HTERT RPE-1 (cell line): ENCODE results near the gene PRKAB2.
"Not testable (repeated sequence)": the region's sequence is repeated elsewhere in the genome, so short reads cannot be mapped to it uniquely, and the experiment has no call there.

Experiments
- in situ Hi-C: fragments of 300-500 bp; cut with MboI; formaldehyde crosslinking; loops from 4 replicates; pipeline ENCODE4 v1.14.3; 2020; ENCODE audit warnings: low sequenced_read_pairs

PRKAB2 gene

GRCh38 chr1:147172168-147173016 lies at the start of gene PRKAB2:
Gene PRKAB2, minus strand, starts transcription at chr1:147172470. Its CDS starts 326 bp downstream, at chr1:147172144.
- in situ Hi-C loops = no loop called here

- in situ Hi-C loops = no loop called here
Measured at GRCh38 chr1:147218606-147219005, 46.3 kb upstream of the PRKAB2 start.

- in situ Hi-C loops = no loop called here
Measured at GRCh38 chr1:147217141-147217540, 44.9 kb upstream of the PRKAB2 start.

- in situ Hi-C loops = no loop called here
Measured at GRCh38 chr1:147216124-147216523, 43.9 kb upstream of the PRKAB2 start.

GRCh38 chr1:147215540-147215916 lies 43.3 kb upstream of the PRKAB2 start:
- in situ Hi-C loops = no loop called here

GRCh38 chr1:147214842-147215539 lies 42.7 kb upstream of the PRKAB2 start:
- in situ Hi-C loops = no loop called here

- in situ Hi-C loops = no loop called here
Measured at GRCh38 chr1:147214325-147214724, 42.1 kb upstream of the PRKAB2 start.

- in situ Hi-C loops = no loop called here
Measured at GRCh38 chr1:147213271-147213670, 41.0 kb upstream of the PRKAB2 start.

GRCh38 chr1:147211577-147211976 lies 39.3 kb upstream of the PRKAB2 start:
- in situ Hi-C loops = no loop called here

- in situ Hi-C loops = no loop called here
Measured at GRCh38 chr1:147210987-147211386, 38.7 kb upstream of the PRKAB2 start.

GRCh38 chr1:147209825-147210821 lies 37.9 kb upstream of the PRKAB2 start:
- in situ Hi-C loops = no loop called here

GRCh38 chr1:147208619-147209018 lies 36.3 kb upstream of the PRKAB2 start:
- in situ Hi-C loops = no loop called here

GRCh38 chr1:147207192-147207591 lies 34.9 kb upstream of the PRKAB2 start:
- in situ Hi-C loops = no loop called here

- in situ Hi-C loops = no loop called here
Measured at GRCh38 chr1:147204080-147204479, 31.8 kb upstream of the PRKAB2 start.

GRCh38 chr1:147202576-147202975 lies 30.3 kb upstream of the PRKAB2 start:
- in situ Hi-C loops = no loop called here

- in situ Hi-C loops = no loop called here
Measured at GRCh38 chr1:147201786-147202185, 29.5 kb upstream of the PRKAB2 start.

GRCh38 chr1:147201276-147201675 lies 29.0 kb upstream of the PRKAB2 start:
- in situ Hi-C loops = no loop called here

- in situ Hi-C loops = not testable (repeated sequence)
Measured at GRCh38 chr1:147197324-147197723, 25.1 kb upstream of the PRKAB2 start.

- in situ Hi-C loops = no loop called here
Measured at GRCh38 chr1:147189514-147189913, 17.2 kb upstream of the PRKAB2 start.

GRCh38 chr1:147185432-147185831 lies 13.2 kb upstream of the PRKAB2 start:
- in situ Hi-C loops = no loop called here
